ENCODE results near the gene CD86. TPM values are rescaled to one million over a fixed set of nuclear protein-coding genes. Genes with fewer than 3 reads are reported as not detected.

Gene CD86
- 0.33 to 0.47 TPM (median 0.34 TPM) in 3 replicates for total RNA-seq

DNA sequence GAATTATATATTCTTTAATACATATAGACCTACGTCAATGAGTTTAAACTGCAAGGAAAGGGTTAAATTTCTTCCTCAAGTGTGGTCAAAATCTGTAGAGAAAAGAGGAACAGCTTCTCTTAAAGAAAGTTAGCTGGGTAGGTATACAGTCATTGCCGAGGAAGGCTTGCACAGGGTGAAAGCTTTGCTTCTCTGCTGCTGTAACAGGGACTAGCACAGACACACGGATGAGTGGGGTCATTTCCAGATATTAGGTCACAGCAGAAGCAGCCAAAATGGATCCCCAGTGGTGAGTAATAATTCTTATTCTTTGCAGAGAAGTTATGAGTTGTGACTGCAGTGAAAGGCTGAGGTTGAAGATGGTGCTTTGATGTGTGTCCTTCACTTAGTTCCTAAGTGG, at the start of gene CD86:
TSS of gene CD86 (plus strand) at position 148 of the 400 bp plus-strand sequence. CDS start at position 276, 128 bp downstream.
- no peak for TF ChIP-seq CTCF (IDR thresholded peaks at IDR 0.05; ENCODE audit: unreplicated experiment)
- no peak within 1 kb of the TSS for H3K4me3 Mint-ChIP-seq
- H3K9me3 Mint-ChIP-seq = no peaks in the 10 kb centered on the region
- no peak within 1 kb of the TSS for H3K27ac Mint-ChIP-seq
- no peaks in the 10 kb centered on the region for H3K4me1 Mint-ChIP-seq
- peaks cover 13% of the 10 kb centered on the region for H3K27me3 Mint-ChIP-seq (ENCODE audit: low read depth)
- DNase-seq (ENCODE audit: low spot score in 2 of 2, unreplicated experiment in 2 of 2) = no peak
- H3K36me3 Mint-ChIP-seq = no peaks in the 10 kb centered on the region

- peaks cover 1% of the 10 kb centered on the region for H3K36me3 Mint-ChIP-seq
- H3K27me3 Mint-ChIP-seq (ENCODE audit: low read depth) = no peaks in the 10 kb centered on the region
- no peak for DNase-seq (ENCODE audit: low spot score in 2 of 2, unreplicated experiment in 2 of 2)
- no peak for TF ChIP-seq CTCF (IDR thresholded peaks at IDR 0.05; ENCODE audit: unreplicated experiment)
- no peak overlapping the region for H3K4me3 Mint-ChIP-seq
- no peak overlapping the region for H3K27ac Mint-ChIP-seq
- H3K4me1 Mint-ChIP-seq = peaks cover 17% of the 10 kb centered on the region
- no peaks in the 10 kb centered on the region for H3K9me3 Mint-ChIP-seq
These were observed 48.9 kb upstream of the CD86 start for GRCh38 chr3:122006267-122006666.

- peaks cover 11% of the 10 kb centered on the region for H3K4me1 Mint-ChIP-seq
- H3K4me3 Mint-ChIP-seq = no peak overlapping the region
- no peak for TF ChIP-seq CTCF (IDR thresholded peaks at IDR 0.05; ENCODE audit: unreplicated experiment)
- H3K27ac Mint-ChIP-seq = no peak overlapping the region
- no peaks in the 10 kb centered on the region for H3K36me3 Mint-ChIP-seq
- H3K9me3 Mint-ChIP-seq = no peaks in the 10 kb centered on the region
- DNase-seq (ENCODE audit: low spot score in 2 of 2, unreplicated experiment in 2 of 2) = no peak
- H3K27me3 Mint-ChIP-seq (ENCODE audit: low read depth) = no peaks in the 10 kb centered on the region
These were observed 47.0 kb upstream of the CD86 start for GRCh38 chr3:122008166-122008565.

DNA sequence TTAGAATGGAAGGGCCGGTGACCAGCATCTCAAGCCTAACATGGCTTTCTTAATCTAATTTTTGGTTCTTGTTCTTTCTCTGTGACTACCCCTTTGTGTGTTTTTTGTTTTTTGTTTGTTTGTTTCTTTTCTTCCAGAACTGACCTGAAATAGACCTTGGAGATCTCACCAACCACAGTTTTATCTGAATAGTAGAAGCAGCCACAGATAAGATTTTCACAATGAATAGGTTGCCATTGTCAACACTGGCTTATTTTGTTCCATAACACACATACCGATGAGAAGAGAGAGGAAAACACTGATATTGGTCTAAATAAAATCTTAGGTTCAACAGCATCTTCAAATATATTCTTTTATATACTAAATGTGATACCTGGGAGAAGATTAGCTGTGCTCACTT, 44.7 kb upstream of the CD86 start:
- Mint-ChIP-seq H3K27ac (no peak overlapping the region), H3K36me3 (no peaks in the 10 kb centered on the region), H3K9me3 (no peaks in the 10 kb centered on the region), H3K4me3 (no peak overlapping the region), H3K4me1 (no peaks in the 10 kb centered on the region), H3K27me3 (ENCODE audit: low read depth) (no peaks in the 10 kb centered on the region)
- no peak for DNase-seq (ENCODE audit: low spot score in 2 of 2, unreplicated experiment in 2 of 2)
- TF ChIP-seq CTCF (IDR thresholded peaks at IDR 0.05; ENCODE audit: unreplicated experiment) = no peak

GRCh38 chr3:122011396-122011795, 43.8 kb upstream of the CD86 start:
- no peak for DNase-seq (ENCODE audit: low spot score in 2 of 2, unreplicated experiment in 2 of 2)
- no peak overlapping the region for H3K27ac Mint-ChIP-seq
- H3K36me3 Mint-ChIP-seq = no peaks in the 10 kb centered on the region
- no peak for TF ChIP-seq CTCF (IDR thresholded peaks at IDR 0.05; ENCODE audit: unreplicated experiment)
- no peaks in the 10 kb centered on the region for H3K4me1 Mint-ChIP-seq
- H3K4me3 Mint-ChIP-seq = no peak overlapping the region
- H3K27me3 Mint-ChIP-seq (ENCODE audit: low read depth) = no peaks in the 10 kb centered on the region
- H3K9me3 Mint-ChIP-seq = peaks cover 1% of the 10 kb centered on the region

- no peak overlapping the region for H3K4me3 Mint-ChIP-seq
- no peak overlapping the region for H3K27ac Mint-ChIP-seq
- DNase-seq (ENCODE audit: low spot score in 2 of 2, unreplicated experiment in 2 of 2) = no peak
- no peak for TF ChIP-seq CTCF (IDR thresholded peaks at IDR 0.05; ENCODE audit: unreplicated experiment)
- peaks cover 5% of the 10 kb centered on the region for H3K9me3 Mint-ChIP-seq
- no peaks in the 10 kb centered on the region for H3K4me1 Mint-ChIP-seq
- H3K27me3 Mint-ChIP-seq (ENCODE audit: low read depth) = no peaks in the 10 kb centered on the region
- no peaks in the 10 kb centered on the region for H3K36me3 Mint-ChIP-seq
These were observed 42.3 kb upstream of the CD86 start for GRCh38 chr3:122012821-122013220.
